Activated naive CD4-positive, alpha-beta T cell treated with Interleukin-2 at 50 U/mL for 16 hours (primary cell): Measurements from ENCODE around the gene KRR1.
"Not testable (repeated sequence)": the region's sequence is repeated elsewhere in the genome, so short reads cannot be mapped to it uniquely, and the experiment has no call there.

Experiments
- DNase-seq: peaks from one replicate; pipeline ENCODE4 v3.0.0-alpha.2; 2020

Gene KRR1

DNA sequence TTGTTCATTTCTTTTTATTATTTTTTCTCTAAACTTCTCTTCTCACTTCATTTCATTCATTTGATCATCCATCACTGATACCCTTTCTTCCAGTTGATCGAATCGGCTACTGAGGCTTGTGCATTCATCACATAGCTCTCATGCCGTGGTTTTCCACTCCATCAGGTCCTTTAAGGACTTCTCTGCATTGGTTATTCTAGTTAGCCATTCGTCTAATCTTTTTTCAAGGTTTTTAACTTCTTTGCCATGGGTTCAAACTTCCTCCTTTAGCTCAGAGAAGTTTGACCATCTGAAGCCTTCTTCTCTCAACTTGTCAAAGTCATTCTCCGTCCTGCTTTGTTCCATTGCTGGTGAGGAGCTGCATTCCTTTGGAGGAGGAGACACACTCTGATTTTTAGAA lies 10.7 kb upstream of the KRR1 start:
- DNase-seq, result not testable (repeated sequence)

DNA sequence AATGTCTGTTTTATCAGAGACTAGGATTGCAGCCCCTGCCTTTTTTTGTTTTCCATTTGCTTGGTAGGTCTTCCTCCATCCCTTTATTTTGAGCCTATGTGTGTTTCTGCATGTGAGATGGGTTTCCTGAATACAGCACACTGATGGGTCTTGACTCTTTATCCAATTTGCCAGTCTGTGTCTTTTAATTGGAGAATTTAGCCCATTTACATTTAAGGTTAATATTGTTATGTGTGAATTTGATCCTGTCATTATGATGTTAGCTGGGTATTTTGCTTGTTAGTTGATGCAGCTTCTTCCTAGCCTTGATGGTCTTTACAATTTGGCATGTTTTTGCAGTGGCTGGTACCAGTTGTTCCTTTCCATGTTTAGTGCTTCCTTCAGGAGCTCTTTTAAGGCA lies 9.8 kb upstream of the KRR1 start:
- not testable (repeated sequence) for DNase-seq

- DNase-seq, result no peak
These were observed 1.8 kb downstream of the KRR1 start for GRCh38 chr12:75509621-75510020.

- DNase-seq, result no peak
These were observed 3.2 kb downstream of the KRR1 start for GRCh38 chr12:75508159-75508558.

- no peak for DNase-seq
These were observed 4.3 kb downstream of the KRR1 start for GRCh38 chr12:75507086-75507485.

DNA sequence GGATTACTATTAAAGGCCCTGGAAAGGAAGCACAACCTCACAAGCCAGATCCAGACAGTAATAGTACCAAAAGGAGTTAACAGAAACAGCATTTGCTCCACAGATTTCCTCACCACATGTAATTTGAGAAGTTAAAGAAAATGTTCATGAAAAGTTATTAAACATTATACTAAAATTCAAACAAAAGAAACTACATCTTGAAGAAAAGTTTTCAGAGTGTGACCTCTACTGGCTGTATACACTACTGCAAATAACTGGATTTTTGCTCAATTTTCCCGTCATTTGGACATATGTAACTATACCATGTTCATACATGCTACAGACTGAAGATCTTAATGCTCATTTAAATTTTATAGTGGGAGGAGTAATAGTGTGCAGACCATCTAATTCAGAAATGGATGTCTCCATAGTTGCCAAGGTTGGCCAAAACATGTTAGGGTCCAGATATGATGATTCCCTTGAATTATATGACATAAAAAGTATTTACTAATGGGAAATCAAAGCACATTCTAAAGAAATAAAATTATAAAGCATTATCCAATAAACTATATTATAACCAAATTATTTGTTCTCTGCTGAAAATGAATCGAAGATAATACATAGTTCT lies 5.6 kb downstream of the KRR1 start:
- DNase-seq, result no peak

DNA sequence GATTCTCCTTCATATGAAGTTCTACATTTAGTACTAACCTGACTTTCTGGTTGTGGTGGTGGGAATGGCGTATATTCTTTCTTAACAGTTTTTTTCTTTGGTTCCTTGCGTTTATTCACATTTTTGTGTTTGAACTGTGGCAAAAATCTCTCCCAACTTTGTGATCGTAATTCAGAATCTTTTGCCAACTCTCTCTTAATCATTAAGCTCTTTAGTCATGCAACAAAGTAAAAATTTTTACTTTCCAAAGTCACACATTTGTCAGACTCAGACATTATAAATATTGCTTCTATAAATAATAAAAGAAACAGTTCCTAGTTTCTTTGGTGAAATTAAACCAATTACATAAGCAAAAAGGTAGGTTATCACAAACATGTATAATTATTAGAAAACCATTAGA lies 7.5 kb downstream of the KRR1 start:
- DNase-seq, result no peak

DNA sequence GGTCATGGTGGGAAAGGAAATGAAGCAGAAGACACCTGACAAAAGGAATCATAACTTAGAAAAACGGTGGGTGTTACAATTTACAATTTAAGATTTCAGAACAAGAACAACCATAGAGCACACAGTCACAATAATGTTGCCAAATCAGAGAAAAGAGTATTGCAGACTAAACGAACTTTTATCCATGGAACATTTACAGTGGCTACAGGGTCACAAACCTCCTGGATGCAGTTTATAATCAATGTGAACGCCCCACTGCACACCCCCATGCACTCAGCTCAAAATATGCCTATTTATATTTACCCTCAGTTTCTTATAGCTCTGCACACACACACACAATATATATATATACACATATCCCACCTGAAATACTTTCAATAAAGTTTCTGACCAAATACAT lies 8.0 kb downstream of the KRR1 start:
- no peak for DNase-seq

DNA sequence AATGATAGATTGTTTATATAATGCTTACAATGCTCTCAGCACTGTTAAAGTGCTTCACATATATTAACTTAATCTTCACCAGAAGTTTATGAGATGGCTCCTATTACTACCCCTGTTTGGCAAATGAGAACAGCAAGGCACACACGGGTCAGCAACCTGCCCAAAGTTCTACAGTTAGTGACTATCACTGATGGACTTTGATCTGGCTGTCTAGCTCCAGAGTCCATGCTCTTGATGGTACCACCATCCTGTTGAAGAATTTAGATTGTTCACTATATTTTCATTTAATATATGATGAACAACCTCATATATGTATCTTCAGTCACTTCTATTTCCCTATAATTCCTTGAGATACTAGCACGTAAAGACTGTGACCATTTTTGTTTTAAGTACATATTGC lies 20.2 kb downstream of the KRR1 start:
- no peak for DNase-seq

DNA sequence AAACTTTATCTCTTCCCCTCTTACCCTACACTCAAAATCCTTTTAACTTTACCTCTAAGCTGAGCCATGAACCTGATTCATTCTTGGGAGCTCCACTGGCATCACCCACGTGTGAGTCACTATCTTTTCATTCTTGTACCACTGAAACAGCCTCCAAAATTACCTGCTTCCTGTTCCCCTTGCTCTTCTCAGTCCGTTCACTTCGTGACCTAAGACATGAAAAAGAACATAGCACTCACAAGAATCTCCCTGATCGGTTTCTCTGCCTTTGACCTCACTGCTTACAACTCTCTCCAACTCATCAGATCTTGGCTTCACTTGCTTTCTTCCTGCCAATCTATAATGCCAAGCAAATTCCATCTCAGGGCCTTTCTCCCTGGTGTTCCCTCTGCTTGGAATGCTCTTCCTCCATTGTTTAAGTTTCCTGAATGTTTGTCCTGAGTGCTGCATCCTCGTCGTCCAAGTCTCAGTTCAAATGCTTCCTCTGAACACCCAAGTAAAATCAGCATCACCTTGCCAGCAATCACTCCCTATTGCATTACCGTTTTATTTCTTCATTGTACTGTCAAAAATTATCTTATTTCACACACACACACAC lies 21.7 kb downstream of the KRR1 start:
- DNase-seq, result peak; percentile 38

GRCh38 chr12:75489187-75489586 lies 22.2 kb downstream of the KRR1 start:
- DNase-seq, result no peak

DNA sequence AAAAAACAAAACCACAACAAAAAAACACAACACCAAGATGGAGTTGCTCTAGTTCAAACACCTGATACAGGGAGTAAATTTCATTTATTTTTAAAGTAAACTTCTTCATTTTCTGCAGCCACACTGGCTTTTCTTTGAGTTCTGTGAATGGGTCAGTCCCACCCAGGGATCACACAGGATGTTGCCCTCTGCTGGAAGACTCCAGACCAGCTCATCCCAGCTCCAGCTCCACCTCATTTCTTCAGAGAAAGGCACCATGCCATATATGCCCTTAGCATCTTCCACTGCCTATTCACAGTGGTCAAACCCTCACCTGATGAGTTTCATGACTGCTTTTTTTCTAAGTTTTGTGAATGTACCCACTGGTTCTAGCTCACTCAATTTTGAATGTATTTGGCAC lies 22.9 kb downstream of the KRR1 start:
- no peak for DNase-seq

DNA sequence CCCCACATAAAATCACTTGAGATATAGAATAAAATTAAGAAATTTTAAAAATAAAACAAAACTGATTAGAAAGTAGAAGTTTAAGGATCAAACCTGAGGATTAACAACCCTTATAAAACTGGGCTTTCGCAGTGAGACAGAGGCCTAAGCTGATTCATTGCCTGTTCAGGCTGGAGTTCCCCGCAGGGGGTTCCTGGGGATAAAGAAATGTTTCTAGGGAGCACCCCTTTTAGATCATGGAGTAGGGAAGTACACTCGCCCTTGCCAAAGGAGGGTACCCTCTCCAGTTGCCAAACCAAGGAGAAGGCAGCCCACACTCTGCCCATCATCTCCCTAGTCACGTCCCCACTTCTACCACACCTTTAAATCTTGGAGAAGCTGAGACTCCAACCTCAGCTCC lies 24.1 kb downstream of the KRR1 start:
- no peak for DNase-seq

- not testable (repeated sequence) for DNase-seq
These were observed 27.0 kb downstream of the KRR1 start for GRCh38 chr12:75484450-75484849.

GRCh38 chr12:75483431-75483830 lies 28.0 kb downstream of the KRR1 start:
- no peak for DNase-seq

DNA sequence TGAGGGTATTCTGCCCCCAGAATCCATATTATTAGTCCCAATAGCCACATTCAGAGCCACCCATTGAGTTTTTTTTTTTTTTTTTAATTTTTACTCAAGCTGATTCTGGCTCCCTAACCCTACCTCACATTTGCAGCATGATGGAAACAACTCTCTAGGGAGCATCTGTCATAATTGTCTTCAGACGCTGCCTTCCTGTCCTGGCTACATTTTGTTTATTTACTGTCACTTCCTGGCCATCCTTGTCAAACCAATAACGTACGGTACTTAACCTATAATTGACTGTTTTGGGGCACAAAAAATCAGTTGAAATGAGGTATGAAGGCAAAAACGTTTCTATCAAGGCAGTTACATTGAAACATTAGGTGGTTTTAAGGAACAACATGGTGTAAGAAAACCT lies 28.8 kb downstream of the KRR1 start:
- DNase-seq, result no peak

DNA sequence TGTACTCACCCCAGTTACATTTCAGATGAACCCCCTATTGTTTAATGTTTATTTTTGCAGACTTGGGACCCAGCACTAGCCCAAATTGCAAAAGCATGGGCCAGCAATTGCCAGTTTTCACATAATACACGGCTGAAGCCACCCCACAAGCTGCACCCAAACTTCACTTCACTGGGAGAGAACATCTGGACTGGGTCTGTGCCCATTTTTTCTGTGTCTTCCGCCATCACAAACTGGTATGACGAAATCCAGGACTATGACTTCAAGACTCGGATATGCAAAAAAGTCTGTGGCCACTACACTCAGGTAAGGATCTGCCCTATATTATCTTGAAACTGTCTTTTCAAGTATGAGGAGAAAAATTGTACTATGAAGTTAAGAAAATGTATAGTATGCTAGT lies 29.6 kb downstream of the KRR1 start:
- no peak for DNase-seq

GRCh38 chr12:75481013-75481705 lies 30.2 kb downstream of the KRR1 start:
- DNase-seq, result no peak

DNA sequence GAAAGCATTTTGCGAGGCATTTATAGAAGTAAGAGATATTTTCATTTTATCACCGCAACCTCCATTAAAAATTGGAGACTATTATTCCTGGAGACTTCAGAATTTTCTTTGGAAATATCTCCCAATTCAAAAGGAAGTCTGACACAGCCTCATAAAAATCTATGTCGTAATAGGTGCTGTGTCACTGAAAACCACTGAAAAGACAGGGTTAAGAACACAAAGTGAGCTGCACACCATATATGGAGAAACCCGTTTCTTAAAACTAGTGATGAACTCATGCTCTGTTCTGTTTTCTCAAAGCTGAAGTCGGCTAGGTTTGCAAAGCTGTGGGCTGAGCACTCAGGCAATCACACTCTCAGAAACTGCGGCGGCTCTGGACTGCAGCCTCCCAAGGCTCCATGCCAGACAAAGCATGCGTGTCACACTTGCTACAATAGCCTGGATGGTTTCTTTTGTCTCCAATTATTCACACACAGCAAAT lies 30.9 kb downstream of the KRR1 start, which contains the start of gene GLIPR1:
GLIPR1 (plus strand) TSS at position 287 of the 481 bp plus-strand sequence; CDS start at position 413, 126 bp downstream.
- peak; percentile 80 for DNase-seq

DNA sequence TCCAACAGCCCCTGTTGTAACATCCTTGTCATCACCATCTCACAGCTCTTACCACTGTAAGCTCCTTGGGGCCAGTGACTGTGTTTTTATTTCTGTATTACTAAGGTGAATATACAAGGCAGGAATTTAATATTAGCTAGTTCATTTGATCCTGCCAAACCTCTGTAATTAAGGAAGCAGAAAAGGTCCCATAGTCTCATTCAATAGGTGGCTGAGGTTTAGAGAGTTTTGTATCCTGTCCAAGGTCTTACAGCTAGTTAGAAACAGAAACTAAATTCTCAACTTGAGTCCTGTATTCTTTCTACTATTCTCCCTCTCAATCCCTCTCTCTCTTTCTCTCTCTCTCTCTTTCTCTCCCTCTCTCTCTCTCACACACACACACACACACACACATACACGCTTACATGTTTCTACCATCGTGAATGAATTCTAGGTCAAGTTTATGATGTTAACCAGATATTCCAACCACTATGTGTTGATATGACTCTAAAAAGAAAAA lies 31.4 kb downstream of the KRR1 start:
- DNase-seq, result no peak

- DNase-seq, result peak; percentile 25
These were observed 33.2 kb downstream of the KRR1 start for GRCh38 chr12:75478116-75478794.

- no peak for DNase-seq
These were observed 34.3 kb downstream of the KRR1 start for GRCh38 chr12:75477137-75477536.

DNA sequence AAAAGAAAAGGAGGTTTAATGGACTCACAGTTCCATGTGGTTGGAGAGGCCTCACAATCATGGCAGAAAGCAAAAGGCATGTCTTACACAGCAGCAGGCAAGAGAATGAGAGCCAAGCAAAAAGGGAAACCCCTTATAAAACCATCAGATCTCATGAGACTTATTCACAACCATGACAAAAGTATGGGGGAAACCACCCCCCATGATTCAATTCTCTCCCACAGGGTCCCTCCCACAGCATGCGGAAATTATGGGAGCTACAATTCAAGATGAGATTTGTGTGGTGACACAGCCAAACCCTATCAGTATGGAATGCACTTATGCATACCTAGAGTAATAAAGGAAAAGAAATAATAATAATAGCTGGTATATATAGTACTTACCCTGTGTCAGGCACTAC lies 35.3 kb downstream of the KRR1 start:
- DNase-seq, result peak; percentile 55

DNA sequence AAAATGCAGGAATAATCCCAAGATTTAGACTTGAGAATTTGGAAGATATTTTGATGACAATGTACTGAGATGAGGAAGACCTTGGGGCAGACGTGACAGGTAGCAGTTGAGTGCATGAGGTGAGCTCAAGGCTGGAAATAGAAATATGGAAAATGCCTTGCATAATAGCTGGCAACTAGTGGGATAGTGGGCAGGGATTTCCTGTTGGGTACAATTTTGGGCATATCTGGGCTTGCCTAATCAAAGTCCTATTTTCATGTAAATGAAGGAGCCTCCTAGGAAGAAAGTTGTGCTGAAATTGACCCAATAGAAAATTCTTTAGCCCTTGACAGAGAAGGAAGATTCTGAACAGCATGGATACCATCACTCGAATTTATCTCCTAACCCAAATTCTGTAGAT lies 37.3 kb downstream of the KRR1 start:
- DNase-seq, result no peak
